PC-9 (cell line): Measurements from ENCODE around the gene EBLN2. TPM values are rescaled to one million over a fixed set of nuclear protein-coding genes. Genes with fewer than 3 reads are reported as not detected.

Source experiments
- BruUV-seq: library from RNA; stranded (reverse); fragments of 400-500 nt; replicated peaks from 2 replicates; lab custom pipeline; 2021; lab: Mats Ljungman, UMichigan
- CTCF ChIA-PET: fragments of 300-600 bp; sonication (Branson Sonifier 250); formaldehyde crosslinking; loops from one replicate; lab custom pipeline; 2022; ENCODE audit warnings: antibody characterized with exemption; lab: Charles Lee
- POLR2A ChIA-PET: fragments of 300-600 bp; sonication (Branson Sonifier 250); formaldehyde crosslinking; loops from one replicate; lab custom pipeline; 2022; ENCODE audit warnings: antibody characterized with exemption; ENCODE audit not compliant: unreplicated experiment; lab: Charles Lee
- DNase-seq, 2 experiments: peaks; one replicate each; pipeline versions ENCODE4 v3.0.0 to v3.0.0-alpha.2; 2015 to 2022; ENCODE audit warnings: mixed read lengths in 1 of 2
- H2AFZ ChIP-seq: fragments of 200-600 bp; sonication (generic); 2 replicates; pipeline ENCODE4 v1.8.1; 2017; ENCODE audit warnings: antibody characterized with exemption
- H3F3A ChIP-seq: fragments of 200-600 bp; sonication (generic); 2 replicates; pipeline ENCODE4 v1.8.1; 2017; ENCODE audit warnings: antibody characterized with exemption, mild to moderate bottlenecking, low read depth; ENCODE audit not compliant: insufficient read depth
- H3K27ac ChIP-seq: fragments of 200-600 bp; sonication (generic); 2 replicates; pipeline ENCODE4 v1.6.1; 2016; ENCODE audit warnings: mixed run types
- H3K27me3 ChIP-seq: fragments of 200-600 bp; sonication (generic); 2 replicates; pipeline ENCODE4 v1.6.1; 2016; ENCODE audit warnings: low read depth, mixed run types; ENCODE audit not compliant: insufficient read depth
- H3K36me3 ChIP-seq: fragments of 200-600 bp; sonication (generic); 2 replicates; pipeline ENCODE4 v1.6.1; 2016; ENCODE audit warnings: low read depth, mixed run types
- H3K4me1 ChIP-seq: fragments of 200-600 bp; sonication (generic); replicated peaks from 2 replicates; pipeline ENCODE4 v1.6.1; 2016; ENCODE audit warnings: mixed run types; ENCODE audit not compliant: insufficient read depth
- H3K4me2 ChIP-seq: fragments of 200-600 bp; sonication (generic); 2 replicates; pipeline ENCODE4 v1.6.1; 2017; ENCODE audit warnings: mixed run types
- H3K4me3 ChIP-seq: fragments of 200-600 bp; sonication (generic); 2 replicates; pipeline ENCODE4 v1.6.1; 2016; ENCODE audit warnings: mixed run types
- H3K79me2 ChIP-seq: fragments of 200-600 bp; sonication (generic); 2 replicates; pipeline ENCODE4 v1.6.1; 2017; ENCODE audit warnings: low read depth, mixed run types
- H3K9me2 ChIP-seq: fragments of 200-600 bp; sonication (generic); 2 replicates; pipeline ENCODE4 v1.8.1; 2017; ENCODE audit warnings: mild to moderate bottlenecking; ENCODE audit not compliant: insufficient read depth
- H3K9me3 ChIP-seq: fragments of 200-600 bp; sonication (generic); 2 replicates; pipeline ENCODE4 v1.8.1; 2016; ENCODE audit warnings: low read depth; ENCODE audit not compliant: insufficient read depth
- H4K20me1 ChIP-seq: fragments of 200-600 bp; sonication (generic); 2 replicates; pipeline ENCODE4 v1.8.1; 2017; ENCODE audit not compliant: insufficient read depth
- CTCF ChIP-seq: fragments of 200-600 bp; sonication (generic); conservative IDR thresholded peaks from 2 replicates; pipeline ENCODE4 v1.6.1; 2017; ENCODE audit warnings: mixed run types, antibody characterized with exemption, mild to moderate bottlenecking, moderate library complexity
- EZH2 ChIP-seq: fragments of 200-600 bp; sonication (generic); IDR thresholded peaks from 2 replicates; pipeline ENCODE4 v1.8.0; 2017; ENCODE audit warnings: antibody characterized with exemption, low read depth
- intact Hi-C: fragments of 100-400 bp; cut with micrococcal nuclease; formaldehyde crosslinking; loops from one replicate; pipeline ENCODE4 v1.10.0; 2022; ENCODE audit not compliant: unreplicated experiment
- total RNA-seq: library from RNA; stranded (reverse); gene quantifications from 2 replicates; pipeline ENCODE4 v1.2.3, GENCODE V29; 2021

EBLN2 gene
- total RNA-seq, 1 experiment from 2014 or later: 5.5 TPM

- CTCF ChIA-PET: interaction anchor here (0.6 kb wide), 1 partner anchor 100 kb away, joined by 17 read pairs; no protein-coding TSS in a partner anchor
- Histone ChIP-seq H3K4me2 (no peak overlapping the region), H4K20me1 (no peaks in the 10 kb centered on the region), H3K9me2 (no peaks in the 10 kb centered on the region), H3K79me2 (no peaks in the 10 kb centered on the region), H3K4me3 (no peak overlapping the region), H3K4me1 (no peaks in the 10 kb centered on the region), H3K27me3 (no peaks in the 10 kb centered on the region), H3K36me3 (no peaks in the 10 kb centered on the region), H2AFZ (no peak overlapping the region), H3K9me3 (no peaks in the 10 kb centered on the region), H3F3A (no peaks in the 10 kb centered on the region), H3K27ac (no peak overlapping the region)
- POLR2A ChIA-PET: no interaction called here
- DNase-seq: peak in 1 of 2 experiments; percentile 33
- no TSS peak for BruUV-seq
- intact Hi-C loops: loop anchor here (1.0 to 10.0 kb wide), 5 partner anchors 147 to 1375 kb away; partner anchors contain the start of gene SHQ1
- no peak for TF ChIP-seq EZH2
- peak; percentile 79 for TF ChIP-seq CTCF
Measured at GRCh38 chr3:73086071-73086494, 24.6 kb downstream of the EBLN2 start.

GRCh38 chr3:73094129-73094528, 32.7 kb downstream of the EBLN2 start:
- no peaks in the 10 kb centered on the region for H3F3A ChIP-seq
- intact Hi-C loops: no loop called here
- CTCF ChIA-PET: no interaction called here

GRCh38 chr3:73094951-73095350, 33.5 kb downstream of the EBLN2 start:
- BruUV-seq: no TSS peak
- CTCF ChIA-PET: no interaction called here
- Histone ChIP-seq H3F3A (no peaks in the 10 kb centered on the region), H3K4me1 (no peaks in the 10 kb centered on the region), H3K9me3 (no peaks in the 10 kb centered on the region), H3K9me2 (no peaks in the 10 kb centered on the region), H4K20me1 (no peaks in the 10 kb centered on the region), H3K27ac (no peak overlapping the region), H2AFZ (no peak overlapping the region), H3K27me3 (peaks cover 14% of the 10 kb centered on the region; the same call in 1 of the 2 replicates), H3K4me3 (no peak overlapping the region), H3K36me3 (no peaks in the 10 kb centered on the region), H3K4me2 (no peak overlapping the region), H3K79me2 (no peaks in the 10 kb centered on the region)
- no peak for TF ChIP-seq EZH2
- no peak for TF ChIP-seq CTCF
- DNase-seq: no peak
- intact Hi-C loops: no loop called here
- POLR2A ChIA-PET: no interaction called here

More at GRCh38 chr3:73094129-73094528, 32.7 kb downstream of the EBLN2 start:
- no peak overlapping the region for H3K27ac ChIP-seq
- H3K36me3 ChIP-seq: no peaks in the 10 kb centered on the region
- no peaks in the 10 kb centered on the region for H3K4me1 ChIP-seq
- no peak overlapping the region for H2AFZ ChIP-seq
- TF ChIP-seq EZH2 (no peak), CTCF (no peak)
- DNase-seq: no peak
- BruUV-seq: no TSS peak
- POLR2A ChIA-PET: no interaction called here
- H3K9me2 ChIP-seq: no peaks in the 10 kb centered on the region
- H3K79me2 ChIP-seq: no peaks in the 10 kb centered on the region
- peaks cover 7% of the 10 kb centered on the region; the same call in 1 of the 2 replicates for H3K27me3 ChIP-seq
- no peak overlapping the region for H3K4me2 ChIP-seq
- H4K20me1 ChIP-seq: no peaks in the 10 kb centered on the region
- H3K9me3 ChIP-seq: no peaks in the 10 kb centered on the region
- H3K4me3 ChIP-seq: no peak overlapping the region
